22Rv1 (cell line): ENCODE data around the gene OR56B4.
"Not testable (repeated sequence)": the region's sequence is repeated elsewhere in the genome, so short reads cannot be mapped to it uniquely, and the experiment has no call there.

ENCODE experiments used
- CTCF ChIP-seq: fragments of 450-650 bp; IDR thresholded peaks from 2 replicates; pipeline ENCODE4 v1.5.1; 2017; ENCODE audit warnings: mild to moderate bottlenecking
- ZFX ChIP-seq: fragments of 450-650 bp; IDR thresholded peaks from 2 replicates; pipeline ENCODE4 v1.6.1; 2017; ENCODE audit warnings: antibody characterized with exemption, borderline replicate concordance

- TF ChIP-seq CTCF, ZFX: not testable (repeated sequence)
These were observed 36.3 kb downstream of the OR56B4 start for GRCh38 chr11:6143737-6144136.
